ENCODE data around the gene AVL9.

- TF ChIP-seq CTCF (IDR thresholded peaks at IDR 0.05) (no peak), ZFX (IDR thresholded peaks at IDR 0.05; ENCODE audit: borderline replicate concordance) (no peak)
These were observed 37.4 kb downstream of the AVL9 start for GRCh38 chr7:32532716-32533115.

Data from 22Rv1 (cell line).